ENCODE data around the gene BACH2. TPM values are rescaled to one million over a fixed set of nuclear protein-coding genes. Genes with fewer than 3 reads are reported as not detected.

The BACH2 gene
- total and polyA plus RNA-seq, 4 donors, result 0.78 to 17.4 (median 3.2) TPM

DNA sequence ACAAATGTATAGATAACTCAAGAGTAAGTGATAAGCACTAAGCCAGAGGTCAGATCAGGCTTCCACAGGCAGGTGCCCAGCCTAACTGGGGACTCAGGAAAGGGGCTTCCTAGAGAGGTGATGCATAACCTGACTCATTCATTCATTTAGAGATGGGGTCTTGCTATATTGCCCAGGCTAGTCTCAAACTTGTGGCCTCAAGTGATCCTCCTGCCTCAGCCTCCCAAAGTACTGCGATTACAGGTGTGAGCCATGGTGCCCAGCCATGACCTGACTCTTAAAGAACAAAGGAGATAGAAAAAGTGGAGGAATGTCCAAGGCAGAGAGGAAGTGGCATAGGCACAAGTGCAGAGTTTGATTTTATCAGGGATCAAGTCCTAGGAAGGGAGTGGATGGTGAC lies 360.5 kb downstream of the BACH2 start:
- H3K4me1 ChIP-seq (ENCODE audit: control insufficient read depth in 5 of 5, insufficient read depth in 5 of 5, low read length in 5 of 5), result peaks cover 0 to 6% (median 2%) of the 10 kb centered on the region in 5 donors
- 95 to 97% methylated on average over 1 of the region's 1 CpG for WGBS, 2 donors
- H3K9me3 ChIP-seq (ENCODE audit: control insufficient read depth in 4 of 4, insufficient read depth in 3 of 4, low read length in 3 of 4), result no peaks in the 10 kb centered on the region
- H3K9ac ChIP-seq (ENCODE audit: insufficient read depth in 1 of 2, low read length in 2 of 2), result no peak overlapping the region
- DNase-seq (no peak), ATAC-seq (ENCODE audit: insufficient read depth, low FRiP score) (no peak)
- TF ChIP-seq, protein P1, sequence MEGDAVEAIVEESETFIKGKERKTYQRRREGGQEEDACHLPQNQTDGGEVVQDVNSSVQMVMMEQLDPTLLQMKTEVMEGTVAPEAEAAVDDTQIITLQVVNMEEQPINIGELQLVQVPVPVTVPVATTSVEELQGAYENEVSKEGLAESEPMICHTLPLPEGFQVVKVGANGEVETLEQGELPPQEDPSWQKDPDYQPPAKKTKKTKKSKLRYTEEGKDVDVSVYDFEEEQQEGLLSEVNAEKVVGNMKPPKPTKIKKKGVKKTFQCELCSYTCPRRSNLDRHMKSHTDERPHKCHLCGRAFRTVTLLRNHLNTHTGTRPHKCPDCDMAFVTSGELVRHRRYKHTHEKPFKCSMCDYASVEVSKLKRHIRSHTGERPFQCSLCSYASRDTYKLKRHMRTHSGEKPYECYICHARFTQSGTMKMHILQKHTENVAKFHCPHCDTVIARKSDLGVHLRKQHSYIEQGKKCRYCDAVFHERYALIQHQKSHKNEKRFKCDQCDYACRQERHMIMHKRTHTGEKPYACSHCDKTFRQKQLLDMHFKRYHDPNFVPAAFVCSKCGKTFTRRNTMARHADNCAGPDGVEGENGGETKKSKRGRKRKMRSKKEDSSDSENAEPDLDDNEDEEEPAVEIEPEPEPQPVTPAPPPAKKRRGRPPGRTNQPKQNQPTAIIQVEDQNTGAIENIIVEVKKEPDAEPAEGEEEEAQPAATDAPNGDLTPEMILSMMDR (IDR thresholded peaks at IDR 0.05; ENCODE audit: control extremely low read depth, extremely low read depth), result no peak
- no peak overlapping the region for H3K4me3 ChIP-seq
- no peaks in the 10 kb centered on the region for H3K27me3 ChIP-seq (ENCODE audit: control insufficient read depth in 3 of 3, insufficient read depth in 3 of 3, low read length in 2 of 3)
- H3K27ac ChIP-seq (ENCODE audit: low read depth in 1 of 2, low read length in 1 of 2), result no peak overlapping the region
- H3K36me3 ChIP-seq (ENCODE audit: control insufficient read depth in 4 of 4, insufficient read depth in 4 of 4, low read length in 4 of 4), result peaks cover 0 to 13% (median 5%) of the 10 kb centered on the region in 4 donors

DNA sequence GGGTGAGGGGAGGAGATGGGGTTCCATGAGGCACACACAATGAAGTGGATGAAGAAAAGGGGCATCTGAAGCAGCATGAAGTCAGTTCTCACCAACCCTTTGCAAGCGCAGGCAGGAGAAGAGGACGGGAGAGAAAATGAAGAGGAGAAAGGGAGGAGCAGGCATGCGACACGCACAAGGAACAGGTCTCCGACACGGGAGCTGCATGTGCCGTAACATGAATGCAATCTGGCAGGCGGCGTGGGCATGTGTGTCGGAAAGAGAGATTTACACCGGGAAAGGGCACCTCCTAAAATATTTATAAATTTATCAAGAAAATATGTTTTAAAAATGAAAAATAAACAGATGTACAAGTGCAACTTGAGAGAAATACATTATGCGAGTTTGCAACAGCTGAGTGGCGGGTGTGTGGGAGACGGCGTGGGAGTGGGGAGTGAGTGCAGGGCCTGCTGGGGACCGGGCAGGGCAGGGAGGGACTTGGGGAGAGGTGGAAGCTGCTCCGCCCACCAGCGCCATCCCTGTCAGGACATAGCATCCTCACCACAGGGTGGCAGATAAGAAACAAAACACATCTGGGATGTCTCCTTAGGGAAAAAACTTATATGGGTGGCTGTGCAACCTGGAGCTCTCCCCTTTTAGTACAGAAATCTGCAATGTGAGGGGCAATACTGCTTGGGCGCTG lies 361.8 kb downstream of the BACH2 start:
- ATAC-seq (ENCODE audit: insufficient read depth, low FRiP score) (no peak), DNase-seq (no peak)
- Histone ChIP-seq H3K36me3 (ENCODE audit: control insufficient read depth in 4 of 4, insufficient read depth in 4 of 4, low read length in 4 of 4) (peaks cover 0 to 9% (median 5%) of the 10 kb centered on the region in 4 donors), H3K9ac (ENCODE audit: insufficient read depth in 1 of 2, low read length in 2 of 2) (no peak overlapping the region), H3K27ac (ENCODE audit: low read depth in 1 of 2, low read length in 1 of 2) (no peak overlapping the region), H3K27me3 (ENCODE audit: control insufficient read depth in 3 of 3, insufficient read depth in 3 of 3, low read length in 2 of 3) (no peaks in the 10 kb centered on the region), H3K4me3 (no peak overlapping the region), H3K9me3 (ENCODE audit: control insufficient read depth in 4 of 4, insufficient read depth in 3 of 4, low read length in 3 of 4) (no peaks in the 10 kb centered on the region), H3K4me1 (ENCODE audit: control insufficient read depth in 5 of 5, insufficient read depth in 5 of 5, low read length in 5 of 5) (peaks cover 0 to 8% (median 0%) of the 10 kb centered on the region in 5 donors)
- 93 to 96% methylated on average over 19 of the region's 19 CpGs for WGBS, 2 donors
- TF ChIP-seq, protein P1 (IDR thresholded peaks at IDR 0.05; ENCODE audit: control extremely low read depth, extremely low read depth), result no peak

DNA sequence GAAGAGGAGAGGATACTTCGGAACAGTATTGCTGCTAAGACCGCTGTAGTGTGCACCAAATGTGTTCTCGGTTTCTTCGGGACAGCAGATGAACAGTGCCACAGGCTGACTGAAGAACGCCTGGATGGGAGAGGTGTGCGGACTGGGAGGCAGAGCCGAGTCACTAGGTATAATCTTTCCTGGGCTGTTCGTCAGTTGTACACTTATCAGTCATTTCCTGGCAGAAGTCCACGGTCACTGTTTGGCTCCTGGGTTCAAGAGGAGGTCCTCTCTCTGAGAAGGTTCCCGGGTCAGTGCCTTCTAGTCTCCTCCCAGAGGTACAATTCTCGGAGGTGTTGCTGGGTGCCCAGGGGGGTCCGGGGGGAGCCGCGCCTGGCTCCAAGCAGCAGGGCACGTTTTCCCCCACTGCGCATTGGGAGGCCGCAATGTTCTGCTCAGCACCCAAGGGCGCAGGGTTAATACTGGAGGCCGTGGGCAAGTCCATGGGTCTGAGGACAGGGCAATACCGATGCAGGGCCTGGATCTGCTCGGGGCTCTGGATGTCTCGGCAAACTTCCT lies 364.3 kb downstream of the BACH2 start:
- DNase-seq (no peak), ATAC-seq (ENCODE audit: insufficient read depth, low FRiP score) (no peak)
- TF ChIP-seq, protein P1 (IDR thresholded peaks at IDR 0.05; ENCODE audit: control extremely low read depth, extremely low read depth), result no peak

More for the DNA sequence above, 364.3 kb downstream of the BACH2 start:
- Histone ChIP-seq H3K27ac (ENCODE audit: low read depth in 1 of 2, low read length in 1 of 2) (no peak overlapping the region), H3K4me3 (no peak overlapping the region), H3K27me3 (ENCODE audit: control insufficient read depth in 3 of 3, insufficient read depth in 3 of 3, low read length in 2 of 3) (no peaks in the 10 kb centered on the region), H3K9me3 (ENCODE audit: control insufficient read depth in 4 of 4, insufficient read depth in 3 of 4, low read length in 3 of 4) (no peaks in the 10 kb centered on the region), H3K9ac (ENCODE audit: insufficient read depth in 1 of 2, low read length in 2 of 2) (no peak overlapping the region), H3K36me3 (ENCODE audit: control insufficient read depth in 4 of 4, insufficient read depth in 4 of 4, low read length in 4 of 4) (peaks cover 0 to 9% (median 1%) of the 10 kb centered on the region in 4 donors), H3K4me1 (ENCODE audit: control insufficient read depth in 5 of 5, insufficient read depth in 5 of 5, low read length in 5 of 5) (peaks cover 0 to 11% (median 0%) of the 10 kb centered on the region in 5 donors)
- WGBS, 2 donors, result 88 to 94% methylated on average over 22 of the region's 22 CpGs
